GM12878 (cell line): ENCODE data around the gene TSFM.

Experiments
- HDAC2 ChIP-seq: fragments of 200-600 bp; sonication (generic); IDR thresholded peaks from 2 replicates; pipeline ENCODE4 v1.6.1; 2017
- NR2C2 ChIP-seq: IDR thresholded peaks from 2 replicates; pipeline ENCODE4 v1.6.1; 2011; ENCODE audit warnings: borderline replicate concordance, low read depth; ENCODE audit not compliant: control insufficient read depth, insufficient read length
- POLR2A ChIP-seq: IDR thresholded peaks from 2 replicates; pipeline ENCODE4 v1.6.1; 2011; ENCODE audit warnings: low read depth, mild to moderate bottlenecking, low read length
- POLR2AphosphoS5 ChIP-seq: IDR thresholded peaks from 2 replicates; pipeline ENCODE4 v1.6.1; 2011; ENCODE audit warnings: mild to moderate bottlenecking, low read length, inconsistent platforms
- SIN3A ChIP-seq: IDR thresholded peaks from 2 replicates; pipeline ENCODE4 v1.6.1; 2012; ENCODE audit warnings: low read depth, low read length, improper control_type of control experiment
- TF ChIP-seq, protein P1 (sequence below): IDR thresholded peaks from 2 replicates; pipeline ENCODE4 v1.6.1; 2012; ENCODE audit warnings: low read depth, low read length, improper control_type of control experiment
- TF ChIP-seq, protein P2 (sequence below), 3 experiments: IDR thresholded peaks in 2 of 3; conservative IDR thresholded peaks in 1 of 3; 2 replicates each; pipeline ENCODE4 v1.5.1; 2011; ENCODE audit warnings: low read depth in 3 of 3, low read length in 3 of 3, mild to moderate bottlenecking in 3 of 3, control low read depth in 2 of 3, moderate library complexity in 2 of 3, inconsistent platforms in 1 of 3, mixed read lengths in 1 of 3; ENCODE audit not compliant: control insufficient read depth in 2 of 3, insufficient read depth in 1 of 3; ENCODE audit errors: extremely low read depth in 1 of 3

DNA sequence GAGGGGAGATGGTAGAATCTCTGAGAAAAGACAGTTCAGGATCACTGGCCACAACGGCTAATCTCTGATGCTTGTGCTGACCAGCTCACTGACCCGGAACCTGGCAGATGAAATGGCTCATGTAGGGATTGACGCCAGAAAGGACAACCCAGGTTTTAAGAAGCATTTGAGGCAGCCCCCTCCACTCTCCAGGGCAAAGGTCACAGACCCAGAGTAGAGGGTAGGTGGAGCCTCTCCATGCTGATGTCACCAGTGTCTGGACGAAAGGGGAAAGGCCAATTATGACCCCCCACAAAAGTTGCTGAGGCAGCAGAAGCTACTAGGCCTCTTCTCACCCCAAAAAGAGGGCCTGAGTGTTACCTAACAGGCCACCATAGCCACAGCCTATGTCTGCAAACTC, 11.9 kb upstream of the TSFM start:
- TF ChIP-seq POLR2A, result no peak
- TF ChIP-seq HDAC2, result no peak
- TF ChIP-seq, protein P1, sequence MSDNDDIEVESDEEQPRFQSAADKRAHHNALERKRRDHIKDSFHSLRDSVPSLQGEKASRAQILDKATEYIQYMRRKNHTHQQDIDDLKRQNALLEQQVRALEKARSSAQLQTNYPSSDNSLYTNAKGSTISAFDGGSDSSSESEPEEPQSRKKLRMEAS, result no peak
- TF ChIP-seq SIN3A, result no peak
- TF ChIP-seq NR2C2, result no peak
- no peak for TF ChIP-seq POLR2AphosphoS5
- TF ChIP-seq, protein P2, sequence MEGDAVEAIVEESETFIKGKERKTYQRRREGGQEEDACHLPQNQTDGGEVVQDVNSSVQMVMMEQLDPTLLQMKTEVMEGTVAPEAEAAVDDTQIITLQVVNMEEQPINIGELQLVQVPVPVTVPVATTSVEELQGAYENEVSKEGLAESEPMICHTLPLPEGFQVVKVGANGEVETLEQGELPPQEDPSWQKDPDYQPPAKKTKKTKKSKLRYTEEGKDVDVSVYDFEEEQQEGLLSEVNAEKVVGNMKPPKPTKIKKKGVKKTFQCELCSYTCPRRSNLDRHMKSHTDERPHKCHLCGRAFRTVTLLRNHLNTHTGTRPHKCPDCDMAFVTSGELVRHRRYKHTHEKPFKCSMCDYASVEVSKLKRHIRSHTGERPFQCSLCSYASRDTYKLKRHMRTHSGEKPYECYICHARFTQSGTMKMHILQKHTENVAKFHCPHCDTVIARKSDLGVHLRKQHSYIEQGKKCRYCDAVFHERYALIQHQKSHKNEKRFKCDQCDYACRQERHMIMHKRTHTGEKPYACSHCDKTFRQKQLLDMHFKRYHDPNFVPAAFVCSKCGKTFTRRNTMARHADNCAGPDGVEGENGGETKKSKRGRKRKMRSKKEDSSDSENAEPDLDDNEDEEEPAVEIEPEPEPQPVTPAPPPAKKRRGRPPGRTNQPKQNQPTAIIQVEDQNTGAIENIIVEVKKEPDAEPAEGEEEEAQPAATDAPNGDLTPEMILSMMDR (IDR thresholded peaks at IDR 0.05 in 2 of 3, conservative IDR thresholded peaks at IDR 0.05 in 1 of 3; ENCODE audit: control insufficient read depth in 2 of 3, extremely low read depth in 1 of 3, insufficient read depth in 1 of 3, low read depth in 3 of 3, low read length in 3 of 3), result no peak
